ENCODE measurements around the gene CAMK2D. TPM values are rescaled to one million over a fixed set of nuclear protein-coding genes. Genes with fewer than 3 reads are reported as not detected.
"Not testable (repeated sequence)": the region's sequence is repeated elsewhere in the genome, so short reads cannot be mapped to it uniquely, and the experiment has no call there.

CAMK2D gene
- total and polyA plus RNA-seq, 2 donors from 2014 or later: 9.1 to 34.7 TPM

DNA sequence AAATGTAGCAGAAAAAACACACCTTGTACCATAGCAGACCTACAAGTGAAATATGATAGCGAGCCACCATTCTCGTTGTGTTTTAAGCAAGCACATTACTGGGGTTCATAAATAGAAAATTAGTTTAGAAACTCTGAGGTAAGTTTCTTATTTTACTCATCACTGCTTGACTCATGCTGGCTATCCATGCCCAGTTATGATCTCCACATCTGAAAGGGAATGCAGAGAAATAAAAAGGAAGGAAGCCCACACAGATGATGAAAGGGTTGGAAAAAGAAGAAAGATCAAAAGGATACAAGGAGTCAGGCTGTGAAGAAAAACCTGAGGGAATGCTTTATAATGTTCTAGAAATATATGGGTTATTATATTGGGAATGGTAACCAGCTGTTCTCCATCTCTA is 54.5 kb downstream of the CAMK2D start:
- H3K36me3 ChIP-seq (ENCODE audit: control insufficient read depth in 2 of 3, insufficient read depth in 3 of 3, low read length in 3 of 3): no peaks in the 10 kb centered on the region
- no peaks in the 10 kb centered on the region for H3K27me3 ChIP-seq (ENCODE audit: control insufficient read depth, insufficient read depth, low read length)
- TF ChIP-seq, protein P1, sequence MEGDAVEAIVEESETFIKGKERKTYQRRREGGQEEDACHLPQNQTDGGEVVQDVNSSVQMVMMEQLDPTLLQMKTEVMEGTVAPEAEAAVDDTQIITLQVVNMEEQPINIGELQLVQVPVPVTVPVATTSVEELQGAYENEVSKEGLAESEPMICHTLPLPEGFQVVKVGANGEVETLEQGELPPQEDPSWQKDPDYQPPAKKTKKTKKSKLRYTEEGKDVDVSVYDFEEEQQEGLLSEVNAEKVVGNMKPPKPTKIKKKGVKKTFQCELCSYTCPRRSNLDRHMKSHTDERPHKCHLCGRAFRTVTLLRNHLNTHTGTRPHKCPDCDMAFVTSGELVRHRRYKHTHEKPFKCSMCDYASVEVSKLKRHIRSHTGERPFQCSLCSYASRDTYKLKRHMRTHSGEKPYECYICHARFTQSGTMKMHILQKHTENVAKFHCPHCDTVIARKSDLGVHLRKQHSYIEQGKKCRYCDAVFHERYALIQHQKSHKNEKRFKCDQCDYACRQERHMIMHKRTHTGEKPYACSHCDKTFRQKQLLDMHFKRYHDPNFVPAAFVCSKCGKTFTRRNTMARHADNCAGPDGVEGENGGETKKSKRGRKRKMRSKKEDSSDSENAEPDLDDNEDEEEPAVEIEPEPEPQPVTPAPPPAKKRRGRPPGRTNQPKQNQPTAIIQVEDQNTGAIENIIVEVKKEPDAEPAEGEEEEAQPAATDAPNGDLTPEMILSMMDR (IDR thresholded peaks at IDR 0.05; ENCODE audit: borderline replicate concordance, extremely low read depth, insufficient read depth): no peak
- no peaks in the 10 kb centered on the region for H3K4me1 ChIP-seq (ENCODE audit: control insufficient read depth in 2 of 3, insufficient read depth in 2 of 3, low read depth in 1 of 3, low read length in 3 of 3)
- DNase-seq (no peak), FAIRE-seq (no peak)
- no peak overlapping the region for H3K4me3 ChIP-seq (ENCODE audit: low read length in 3 of 3)
- no peak overlapping the region for H3K9ac ChIP-seq (ENCODE audit: low read length in 3 of 3)
- intact Hi-C loops (cut with DNase I): no loop called here
- H3K9me3 ChIP-seq (ENCODE audit: control insufficient read depth in 2 of 3, insufficient read depth in 1 of 3, low read length in 3 of 3): no peaks in the 10 kb centered on the region
- no peak overlapping the region for H3K27ac ChIP-seq (ENCODE audit: low read depth in 2 of 2, low read length in 2 of 2)

DNA sequence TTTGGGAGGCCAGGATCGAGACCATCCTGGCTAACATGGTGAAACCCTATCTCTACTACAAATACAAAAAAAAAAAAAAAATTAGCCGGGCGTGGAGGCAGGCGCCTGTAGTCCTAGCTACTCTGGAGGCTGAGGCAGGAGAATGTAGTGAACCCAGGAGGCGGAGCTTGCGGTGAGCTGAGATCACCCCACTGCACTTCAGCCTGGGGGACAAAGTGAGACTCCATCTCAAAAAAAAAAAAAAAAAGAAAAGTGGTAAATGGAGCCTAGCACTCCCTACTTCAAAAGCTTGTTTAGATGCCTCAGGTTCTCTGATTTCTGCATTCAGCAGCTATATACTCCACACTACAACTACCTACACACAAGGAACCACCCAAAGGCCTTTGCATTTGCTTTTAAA is 56.4 kb downstream of the CAMK2D start:
- intact Hi-C loops (cut with DNase I); H3K4me1 ChIP-seq (ENCODE audit: control insufficient read depth in 2 of 3, insufficient read depth in 2 of 3, low read depth in 1 of 3, low read length in 3 of 3); H3K27ac ChIP-seq (ENCODE audit: low read depth in 2 of 2, low read length in 2 of 2); H3K9ac ChIP-seq (ENCODE audit: low read length in 3 of 3); H3K36me3 ChIP-seq (ENCODE audit: control insufficient read depth in 2 of 3, insufficient read depth in 3 of 3, low read length in 3 of 3); DNase-seq; FAIRE-seq; H3K27me3 ChIP-seq (ENCODE audit: control insufficient read depth, insufficient read depth, low read length); H3K4me3 ChIP-seq (ENCODE audit: low read length in 3 of 3); H3K9me3 ChIP-seq (ENCODE audit: control insufficient read depth in 2 of 3, insufficient read depth in 1 of 3, low read length in 3 of 3): not testable (repeated sequence)

DNA sequence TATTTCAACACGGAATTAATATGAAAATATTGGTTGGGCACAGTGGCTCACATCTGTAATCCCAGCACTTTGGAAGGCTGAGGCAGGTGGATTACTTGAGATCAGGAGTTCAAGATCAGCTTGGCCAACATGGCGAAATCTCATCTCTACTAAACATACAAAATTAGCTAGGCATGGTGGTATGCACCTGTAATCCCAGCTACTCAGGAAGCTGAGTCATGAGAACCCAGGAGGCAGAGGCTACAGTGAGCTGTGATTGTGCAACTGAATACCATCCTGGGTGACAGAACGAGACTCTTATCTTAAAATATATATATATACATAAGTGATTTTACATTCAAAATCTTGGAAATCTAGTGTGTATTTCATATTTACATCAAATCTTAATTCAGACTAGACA is 58.9 kb downstream of the CAMK2D start:
- FAIRE-seq; intact Hi-C loops (cut with DNase I): not testable (repeated sequence)

DNA sequence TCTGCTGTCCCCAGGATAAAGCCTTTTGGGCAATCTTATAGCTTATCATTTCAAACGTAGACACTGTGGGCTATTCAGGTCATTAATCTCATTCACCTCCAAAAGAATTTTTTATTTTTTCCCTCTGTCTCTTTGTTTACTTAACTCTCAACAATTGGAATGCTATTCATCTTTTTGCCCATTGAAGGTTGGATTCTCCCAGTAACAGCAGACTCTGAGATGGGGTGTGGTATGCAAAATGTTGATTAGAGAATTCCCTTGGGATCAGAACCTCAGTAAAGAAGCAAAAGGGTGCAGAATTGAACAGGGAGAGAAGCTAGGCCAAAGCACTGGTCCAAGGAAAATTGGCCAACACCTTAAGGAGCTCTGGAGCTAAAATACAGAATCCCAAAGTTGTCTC is 60.4 kb downstream of the CAMK2D start:
- H3K4me3 ChIP-seq (ENCODE audit: low read length in 3 of 3): no peak overlapping the region
- no peak for FAIRE-seq
- intact Hi-C loops (cut with DNase I): no loop called here
- DNase-seq: no peak
- no peaks in the 10 kb centered on the region for H3K4me1 ChIP-seq (ENCODE audit: control insufficient read depth in 2 of 3, insufficient read depth in 2 of 3, low read depth in 1 of 3, low read length in 3 of 3)
- H3K27ac ChIP-seq (ENCODE audit: low read depth in 2 of 2, low read length in 2 of 2): no peak overlapping the region
- H3K27me3 ChIP-seq (ENCODE audit: control insufficient read depth, insufficient read depth, low read length): no peaks in the 10 kb centered on the region
- no peak overlapping the region for H3K9ac ChIP-seq (ENCODE audit: low read length in 3 of 3)
- TF ChIP-seq, protein P1 (IDR thresholded peaks at IDR 0.05; ENCODE audit: borderline replicate concordance, extremely low read depth, insufficient read depth): no peak
- no peaks in the 10 kb centered on the region for H3K36me3 ChIP-seq (ENCODE audit: control insufficient read depth in 2 of 3, insufficient read depth in 3 of 3, low read length in 3 of 3)
- no peaks in the 10 kb centered on the region for H3K9me3 ChIP-seq (ENCODE audit: control insufficient read depth in 2 of 3, insufficient read depth in 1 of 3, low read length in 3 of 3)

More for the DNA sequence above, 58.9 kb downstream of the CAMK2D start:
- H3K4me3 ChIP-seq (ENCODE audit: low read length in 3 of 3); H3K4me1 ChIP-seq (ENCODE audit: control insufficient read depth in 2 of 3, insufficient read depth in 2 of 3, low read depth in 1 of 3, low read length in 3 of 3); H3K9ac ChIP-seq (ENCODE audit: low read length in 3 of 3); H3K27me3 ChIP-seq (ENCODE audit: control insufficient read depth, insufficient read depth, low read length); H3K27ac ChIP-seq (ENCODE audit: low read depth in 2 of 2, low read length in 2 of 2); H3K9me3 ChIP-seq (ENCODE audit: control insufficient read depth in 2 of 3, insufficient read depth in 1 of 3, low read length in 3 of 3); DNase-seq; H3K36me3 ChIP-seq (ENCODE audit: control insufficient read depth in 2 of 3, insufficient read depth in 3 of 3, low read length in 3 of 3): not testable (repeated sequence)
